HCT116 (cell line): ENCODE data around the gene PLEKHM3. TPM values are rescaled to one million over a fixed set of nuclear protein-coding genes. Genes with fewer than 3 reads are reported as not detected.

ENCODE experiments used
- ATAC-seq: fragments of 200-7000 bp; cut with Tn5 transposase; 2 replicates; pipeline ENCODE4 v1.9.1; 2020; ENCODE audit warnings: mild to moderate bottlenecking, moderate library complexity
- BruUV-seq: library from RNA; stranded (reverse); fragments of 400-500 nt; replicated peaks from 2 replicates; lab custom pipeline; 2021; lab: Mats Ljungman, UMichigan
- CTCF ChIA-PET: fragments of 300-600 bp; sonication (Branson Sonifier 250); formaldehyde crosslinking; loops from one replicate; lab custom pipeline; 2021; ENCODE audit warnings: antibody characterized with exemption; lab: Charles Lee
- POLR2A ChIA-PET: fragments of 300-600, 350-600 bp; sonication (Branson Sonifier 250); formaldehyde crosslinking; loops from one replicate; lab custom pipeline; 2021; ENCODE audit warnings: antibody characterized with exemption; lab: Charles Lee
- RAD21 ChIA-PET, 2 experiments: fragments of 300-600 bp; sonication (Branson Sonifier 250); formaldehyde crosslinking; loops; one replicate each; lab custom pipeline; 2023; ENCODE audit warnings: low total read pairs in 2 of 2; ENCODE audit not compliant: uncharacterized antibody in 2 of 2, unreplicated experiment in 2 of 2, low non-redundant PET in 1 of 2; lab: Charles Lee
- DNase-seq: peaks from one replicate; pipeline ENCODE4 v3.0.0-alpha.2; 2010; ENCODE audit warnings: low read depth, low spot score
- H2AFZ ChIP-seq: fragments of 200-600 bp; shearing (Covaris generic), sonication (generic); 2 replicates; pipeline ENCODE4 v1.6.1; 2017; ENCODE audit warnings: low read depth, mixed run types, mixed read lengths, antibody characterized with exemption, low read length; ENCODE audit not compliant: poor library complexity, severe bottlenecking
- H3K27ac ChIP-seq: 2 replicates; pipeline ENCODE4 v1.5.1; 2012; ENCODE audit warnings: low read depth, low read length
- H3K27me3 ChIP-seq: fragments of 200-600 bp; sonication (generic); 2 replicates; pipeline ENCODE4 v1.6.1; 2016; ENCODE audit warnings: mixed run types, low read length, mixed read lengths; ENCODE audit not compliant: insufficient read depth
- H3K36me3 ChIP-seq, 2 experiments: fragments of 200-500 bp in 1 of 2; fragments of 200-600 bp in 1 of 2; sonication (Bioruptor generic) in 1 of 2; sonication (generic) in 1 of 2; 2 replicates each; pipeline versions ENCODE4 v1.5.1 to v1.6.1; 2014 to 2016; ENCODE audit warnings: low read length in 2 of 2, inconsistent platforms in 1 of 2, mixed read lengths in 1 of 2, mixed run types in 1 of 2; ENCODE audit not compliant: insufficient read depth in 2 of 2, control insufficient read depth in 1 of 2
- H3K4me1 ChIP-seq, 2 experiments: fragments of 200-600 bp in 1 of 2; sonication (generic) in 1 of 2; 2 replicates each; pipeline versions ENCODE4 v1.5.1 to v1.6.1; 2012 to 2017; ENCODE audit warnings: low read length in 2 of 2, inconsistent platforms in 1 of 2, mild to moderate bottlenecking in 1 of 2, mixed read lengths in 1 of 2, mixed run types in 1 of 2, moderate library complexity in 1 of 2; ENCODE audit not compliant: insufficient read depth in 2 of 2, control insufficient read depth in 1 of 2
- H3K4me2 ChIP-seq: fragments of 200-600 bp; sonication (generic); 2 replicates; pipeline ENCODE4 v1.6.1; 2017; ENCODE audit warnings: mixed run types, low read length, mixed read lengths
- H3K4me3 ChIP-seq, 2 experiments: fragments of 200-600 bp in 1 of 2; sonication (generic) in 1 of 2; replicated peaks in 1 of 2; 2 replicates each; pipeline ENCODE4 v1.5.1; 2011 to 2016; ENCODE audit warnings: low read length in 2 of 2, control low read depth in 1 of 2, low read depth in 1 of 2, mild to moderate bottlenecking in 1 of 2, mixed read lengths in 1 of 2, mixed run types in 1 of 2
- H3K79me2 ChIP-seq: fragments of 200-600 bp; sonication (generic); 2 replicates; pipeline ENCODE4 v1.6.1; 2017; ENCODE audit warnings: mild to moderate bottlenecking, mixed run types, low read length, moderate library complexity, mixed read lengths; ENCODE audit not compliant: insufficient read depth
- H3K9ac ChIP-seq: fragments of 200-600 bp; sonication (generic); 2 replicates; pipeline ENCODE4 v1.6.1; 2016; ENCODE audit warnings: low read length, mixed read lengths
- H3K9me2 ChIP-seq: fragments of 200-600 bp; sonication (generic), shearing (Covaris generic); 2 replicates; pipeline ENCODE4 v1.6.1; 2017; ENCODE audit warnings: mixed run types, mild to moderate bottlenecking, moderate library complexity; ENCODE audit not compliant: insufficient read depth
- H3K9me3 ChIP-seq, 2 experiments: fragments of 200-500 bp in 1 of 2; fragments of 200-600 bp in 1 of 2; sonication (Bioruptor generic) in 1 of 2; sonication (generic) in 1 of 2; 2 replicates each; pipeline ENCODE4 v1.6.1; 2014 to 2017; ENCODE audit warnings: low read length in 2 of 2, mixed read lengths in 2 of 2, inconsistent platforms in 1 of 2, low read depth in 1 of 2, mild to moderate bottlenecking in 1 of 2, mixed run types in 1 of 2, moderate library complexity in 1 of 2; ENCODE audit not compliant: control insufficient read depth in 1 of 2, insufficient read depth in 1 of 2
- H4K20me1 ChIP-seq: fragments of 200-600 bp; sonication (generic), shearing (Covaris generic); 2 replicates; pipeline ENCODE4 v1.6.1; 2017; ENCODE audit warnings: mixed run types, mild to moderate bottlenecking, moderate library complexity; ENCODE audit not compliant: insufficient read depth
- CBX3 ChIP-seq: IDR thresholded peaks from 2 replicates; pipeline ENCODE4 v1.6.1; 2012; ENCODE audit warnings: low read depth
- CEBPB ChIP-seq: IDR thresholded peaks from 2 replicates; pipeline ENCODE4 v1.6.1; 2012; ENCODE audit warnings: low read depth
- SP1 ChIP-seq: IDR thresholded peaks from 2 replicates; pipeline ENCODE4 v1.6.1; 2012; ENCODE audit warnings: low read depth
- ZFX ChIP-seq: fragments of 450-650 bp; IDR thresholded peaks from 2 replicates; pipeline ENCODE4 v1.6.1; 2017
- intact Hi-C: fragments of 100-400 bp; cut with micrococcal nuclease; formaldehyde crosslinking; loops from 2 replicates; pipeline ENCODE4 v1.10.0; 2022
- total RNA-seq: library from RNA; stranded (reverse); gene quantifications from one replicate; pipeline ENCODE4 v1.2.1, GENCODE V29; 2021; ENCODE audit not compliant: unreplicated experiment
- TF ChIP-seq, protein P1 (sequence below): IDR thresholded peaks from 2 replicates; pipeline ENCODE4 v1.6.1; 2012
- TF ChIP-seq, protein P2 (sequence below): IDR thresholded peaks from 2 replicates; pipeline ENCODE4 v1.6.1; 2011; ENCODE audit warnings: mild to moderate bottlenecking, low read length, moderate library complexity; ENCODE audit not compliant: insufficient replicate concordance; ENCODE audit errors: extremely low read depth
- TF ChIP-seq, protein P3 (sequence below): IDR thresholded peaks from 2 replicates; pipeline ENCODE4 v1.6.1; 2012; ENCODE audit warnings: low read depth
- TF ChIP-seq, protein P4 (sequence below), 3 experiments: fragments of 200-600 bp in 1 of 3; sonication (generic) in 1 of 3; IDR thresholded peaks in 2 of 3; conservative IDR thresholded peaks in 1 of 3; 2 replicates each; pipeline ENCODE4 v1.5.1; 2012 to 2017; ENCODE audit warnings: low read depth in 2 of 3, low read length in 2 of 3, antibody characterized with exemption in 1 of 3, borderline replicate concordance in 1 of 3, control low read depth in 1 of 3, mild to moderate bottlenecking in 1 of 3, mixed read lengths in 1 of 3, mixed run types in 1 of 3, moderate library complexity in 1 of 3; ENCODE audit not compliant: insufficient read depth in 1 of 3

The PLEKHM3 gene
- total RNA-seq, 1 experiment from 2014 or later, result 6.3 TPM

DNA sequence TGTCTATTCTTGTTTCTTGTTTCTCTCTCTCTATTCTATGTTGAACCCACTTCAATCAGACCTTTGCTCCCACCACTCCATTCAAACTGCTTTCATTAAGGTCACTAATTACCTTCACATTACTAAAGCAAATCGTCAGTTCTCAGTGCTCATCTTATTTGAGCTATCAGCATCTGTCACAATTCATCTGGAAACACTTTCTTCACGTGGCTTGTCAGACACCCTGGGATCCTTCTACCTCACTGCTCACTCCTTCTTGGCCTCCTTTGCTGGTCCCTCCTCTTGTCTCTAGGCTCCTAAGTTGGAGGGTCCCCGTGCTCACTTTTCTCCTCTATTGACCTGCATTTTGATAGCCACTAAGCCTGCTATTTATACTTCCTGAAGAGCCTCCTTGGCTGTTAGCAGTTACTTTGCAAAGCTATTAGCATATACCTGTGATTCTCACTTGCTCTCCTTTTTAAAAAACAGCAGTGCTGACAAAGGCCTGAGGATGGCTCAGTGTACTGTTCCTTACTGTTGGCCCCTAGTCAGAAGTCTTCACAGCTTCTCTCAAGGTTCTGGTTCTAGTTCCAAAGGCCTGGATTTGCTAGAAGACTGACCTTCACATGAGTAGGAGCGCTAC is 80.2 kb downstream of the PLEKHM3 start:
- H3K9me3 ChIP-seq, result no peaks in the 10 kb centered on the region
- H3K9ac ChIP-seq, result no peak overlapping the region
- POLR2A ChIA-PET, result no interaction called here
- H3K79me2 ChIP-seq, result no peaks in the 10 kb centered on the region
- no peaks in the 10 kb centered on the region for H3K27me3 ChIP-seq
- H2AFZ ChIP-seq, result no peak overlapping the region
- BruUV-seq, result no TSS peak
- no peak overlapping the region for H3K4me3 ChIP-seq
- H3K36me3 ChIP-seq, result no peaks in the 10 kb centered on the region
- H3K27ac ChIP-seq, result no peak overlapping the region
- RAD21 ChIA-PET, result no interaction called here
- no peaks in the 10 kb centered on the region for H3K4me1 ChIP-seq
- no peaks in the 10 kb centered on the region for H4K20me1 ChIP-seq
- CTCF ChIA-PET, result no interaction called here
- intact Hi-C loops, result no loop called here
- no peak overlapping the region for H3K4me2 ChIP-seq
- H3K9me2 ChIP-seq, result no peaks in the 10 kb centered on the region
- TF ChIP-seq, protein P1, sequence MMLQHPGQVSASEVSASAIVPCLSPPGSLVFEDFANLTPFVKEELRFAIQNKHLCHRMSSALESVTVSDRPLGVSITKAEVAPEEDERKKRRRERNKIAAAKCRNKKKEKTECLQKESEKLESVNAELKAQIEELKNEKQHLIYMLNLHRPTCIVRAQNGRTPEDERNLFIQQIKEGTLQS, result no peak
- TF ChIP-seq, protein P2, sequence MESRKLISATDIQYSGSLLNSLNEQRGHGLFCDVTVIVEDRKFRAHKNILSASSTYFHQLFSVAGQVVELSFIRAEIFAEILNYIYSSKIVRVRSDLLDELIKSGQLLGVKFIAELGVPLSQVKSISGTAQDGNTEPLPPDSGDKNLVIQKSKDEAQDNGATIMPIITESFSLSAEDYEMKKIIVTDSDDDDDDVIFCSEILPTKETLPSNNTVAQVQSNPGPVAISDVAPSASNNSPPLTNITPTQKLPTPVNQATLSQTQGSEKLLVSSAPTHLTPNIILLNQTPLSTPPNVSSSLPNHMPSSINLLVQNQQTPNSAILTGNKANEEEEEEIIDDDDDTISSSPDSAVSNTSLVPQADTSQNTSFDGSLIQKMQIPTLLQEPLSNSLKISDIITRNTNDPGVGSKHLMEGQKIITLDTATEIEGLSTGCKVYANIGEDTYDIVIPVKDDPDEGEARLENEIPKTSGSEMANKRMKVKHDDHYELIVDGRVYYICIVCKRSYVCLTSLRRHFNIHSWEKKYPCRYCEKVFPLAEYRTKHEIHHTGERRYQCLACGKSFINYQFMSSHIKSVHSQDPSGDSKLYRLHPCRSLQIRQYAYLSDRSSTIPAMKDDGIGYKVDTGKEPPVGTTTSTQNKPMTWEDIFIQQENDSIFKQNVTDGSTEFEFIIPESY, result no peak
- no peak for TF ChIP-seq SP1
- TF ChIP-seq, protein P3, sequence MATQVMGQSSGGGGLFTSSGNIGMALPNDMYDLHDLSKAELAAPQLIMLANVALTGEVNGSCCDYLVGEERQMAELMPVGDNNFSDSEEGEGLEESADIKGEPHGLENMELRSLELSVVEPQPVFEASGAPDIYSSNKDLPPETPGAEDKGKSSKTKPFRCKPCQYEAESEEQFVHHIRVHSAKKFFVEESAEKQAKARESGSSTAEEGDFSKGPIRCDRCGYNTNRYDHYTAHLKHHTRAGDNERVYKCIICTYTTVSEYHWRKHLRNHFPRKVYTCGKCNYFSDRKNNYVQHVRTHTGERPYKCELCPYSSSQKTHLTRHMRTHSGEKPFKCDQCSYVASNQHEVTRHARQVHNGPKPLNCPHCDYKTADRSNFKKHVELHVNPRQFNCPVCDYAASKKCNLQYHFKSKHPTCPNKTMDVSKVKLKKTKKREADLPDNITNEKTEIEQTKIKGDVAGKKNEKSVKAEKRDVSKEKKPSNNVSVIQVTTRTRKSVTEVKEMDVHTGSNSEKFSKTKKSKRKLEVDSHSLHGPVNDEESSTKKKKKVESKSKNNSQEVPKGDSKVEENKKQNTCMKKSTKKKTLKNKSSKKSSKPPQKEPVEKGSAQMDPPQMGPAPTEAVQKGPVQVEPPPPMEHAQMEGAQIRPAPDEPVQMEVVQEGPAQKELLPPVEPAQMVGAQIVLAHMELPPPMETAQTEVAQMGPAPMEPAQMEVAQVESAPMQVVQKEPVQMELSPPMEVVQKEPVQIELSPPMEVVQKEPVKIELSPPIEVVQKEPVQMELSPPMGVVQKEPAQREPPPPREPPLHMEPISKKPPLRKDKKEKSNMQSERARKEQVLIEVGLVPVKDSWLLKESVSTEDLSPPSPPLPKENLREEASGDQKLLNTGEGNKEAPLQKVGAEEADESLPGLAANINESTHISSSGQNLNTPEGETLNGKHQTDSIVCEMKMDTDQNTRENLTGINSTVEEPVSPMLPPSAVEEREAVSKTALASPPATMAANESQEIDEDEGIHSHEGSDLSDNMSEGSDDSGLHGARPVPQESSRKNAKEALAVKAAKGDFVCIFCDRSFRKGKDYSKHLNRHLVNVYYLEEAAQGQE, result no peak
- TF ChIP-seq CBX3, result no peak
- TF ChIP-seq, protein P4, sequence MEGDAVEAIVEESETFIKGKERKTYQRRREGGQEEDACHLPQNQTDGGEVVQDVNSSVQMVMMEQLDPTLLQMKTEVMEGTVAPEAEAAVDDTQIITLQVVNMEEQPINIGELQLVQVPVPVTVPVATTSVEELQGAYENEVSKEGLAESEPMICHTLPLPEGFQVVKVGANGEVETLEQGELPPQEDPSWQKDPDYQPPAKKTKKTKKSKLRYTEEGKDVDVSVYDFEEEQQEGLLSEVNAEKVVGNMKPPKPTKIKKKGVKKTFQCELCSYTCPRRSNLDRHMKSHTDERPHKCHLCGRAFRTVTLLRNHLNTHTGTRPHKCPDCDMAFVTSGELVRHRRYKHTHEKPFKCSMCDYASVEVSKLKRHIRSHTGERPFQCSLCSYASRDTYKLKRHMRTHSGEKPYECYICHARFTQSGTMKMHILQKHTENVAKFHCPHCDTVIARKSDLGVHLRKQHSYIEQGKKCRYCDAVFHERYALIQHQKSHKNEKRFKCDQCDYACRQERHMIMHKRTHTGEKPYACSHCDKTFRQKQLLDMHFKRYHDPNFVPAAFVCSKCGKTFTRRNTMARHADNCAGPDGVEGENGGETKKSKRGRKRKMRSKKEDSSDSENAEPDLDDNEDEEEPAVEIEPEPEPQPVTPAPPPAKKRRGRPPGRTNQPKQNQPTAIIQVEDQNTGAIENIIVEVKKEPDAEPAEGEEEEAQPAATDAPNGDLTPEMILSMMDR (IDR thresholded peaks at IDR 0.05 in 2 of 3, conservative IDR thresholded peaks at IDR 0.05 in 1 of 3; ENCODE audit: borderline replicate concordance in 1 of 3, insufficient read depth in 1 of 3, low read depth in 2 of 3, low read length in 2 of 3), result no peak
- no peak for TF ChIP-seq ZFX
- no peak for TF ChIP-seq CEBPB
- no peak for DNase-seq
- no peak for ATAC-seq
